NOMO-1 treated with DMSO at 0.1 percent for 48 hours (cell line): Measurements from ENCODE around the gene TBC1D9B.

Experiments used
- DNase-seq: peaks from one replicate; lab custom pipeline; 2025; ENCODE audit not compliant: unreplicated experiment; lab: John Stamatoyannopoulos, UW

The TBC1D9B gene

DNA sequence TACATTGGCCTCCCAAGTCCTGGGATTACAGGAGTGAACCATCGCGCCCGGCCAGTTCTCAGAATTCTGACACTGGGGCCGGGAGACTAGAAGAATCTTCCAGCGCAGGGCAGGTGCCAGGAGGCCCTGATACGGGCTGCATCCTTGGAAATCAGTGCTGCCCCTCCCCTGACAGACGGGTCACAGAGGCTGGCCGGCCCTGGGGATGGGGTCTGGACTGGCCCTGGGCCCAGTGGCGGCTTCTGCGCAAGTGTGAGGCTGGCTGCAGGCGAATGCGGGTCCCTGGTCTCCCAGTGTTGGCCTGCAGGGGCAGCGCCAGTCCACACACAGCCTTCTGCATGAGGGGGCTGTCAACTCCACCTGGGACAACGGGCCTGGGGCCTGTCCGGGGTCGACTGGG lies 831 bp upstream of the TBC1D9B start:
- DNase-seq = no peak

DNA sequence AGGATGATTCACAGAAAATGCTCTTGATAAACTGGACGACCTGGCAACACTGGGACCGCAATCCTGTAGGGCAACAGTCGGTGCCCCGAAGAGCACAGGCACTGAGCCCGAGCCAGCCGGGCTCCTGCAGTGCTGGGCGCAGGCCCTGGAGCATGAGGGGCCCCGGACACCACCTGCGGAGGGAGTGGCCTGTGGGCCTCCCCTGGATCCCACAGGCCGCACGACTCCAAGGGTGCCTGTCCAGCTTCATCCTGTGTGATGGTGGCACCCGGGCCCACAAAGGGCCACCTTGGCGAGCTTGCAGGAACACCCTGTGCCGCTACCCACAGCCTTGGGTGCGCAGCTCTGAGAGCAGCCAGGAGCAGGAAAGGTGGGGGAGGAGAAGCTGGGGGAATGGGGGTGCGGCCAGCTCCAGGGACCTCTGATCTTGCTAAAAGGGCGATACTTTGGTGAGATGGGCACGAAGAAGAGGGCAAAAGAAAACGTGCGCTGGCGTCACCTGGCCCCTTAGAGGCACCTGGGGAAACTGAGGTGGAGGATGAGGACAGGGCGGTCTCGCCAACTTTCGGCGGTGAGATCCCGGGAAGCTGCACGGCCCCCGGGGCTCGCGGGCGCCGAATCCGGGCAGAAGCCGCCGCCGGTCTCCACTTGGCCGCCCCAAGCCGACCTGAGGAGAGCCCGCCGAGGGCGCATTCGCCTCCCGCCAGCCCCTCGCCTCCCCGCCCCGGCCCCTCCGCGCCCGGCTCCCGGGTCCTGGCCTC lies 722 bp downstream of the TBC1D9B start:
- no peak for DNase-seq

GRCh38 chr5:179906294-179906794 lies 1.4 kb downstream of the TBC1D9B start:
- DNase-seq = peak; percentile 36

DNA sequence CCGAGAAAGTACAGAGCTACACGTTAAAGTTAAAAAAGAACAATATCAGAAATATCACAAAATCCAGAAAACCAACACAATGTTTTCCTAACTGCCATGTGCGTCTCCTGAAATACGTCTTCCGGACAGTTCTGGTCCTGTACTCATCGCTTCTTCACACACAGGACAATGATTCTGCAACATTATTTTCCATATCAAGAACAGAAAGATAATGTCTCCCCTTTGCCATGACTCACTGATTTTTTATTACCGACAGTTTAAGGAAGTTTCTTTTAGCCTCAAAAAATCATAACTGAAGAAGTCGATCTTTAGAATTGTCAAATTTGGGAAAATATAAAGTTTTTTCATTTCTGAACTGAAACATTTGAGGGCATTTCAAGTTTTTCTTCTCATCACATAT lies 2.5 kb downstream of the TBC1D9B start:
- peak; percentile 60 for DNase-seq

- DNase-seq = no peak
Observed at GRCh38 chr5:179904463-179905160, 3.1 kb downstream of the TBC1D9B start.

- DNase-seq = no peak
Observed at GRCh38 chr5:179902763-179903158, 4.9 kb downstream of the TBC1D9B start.

GRCh38 chr5:179901915-179902762 lies 5.6 kb downstream of the TBC1D9B start:
- no peak for DNase-seq

DNA sequence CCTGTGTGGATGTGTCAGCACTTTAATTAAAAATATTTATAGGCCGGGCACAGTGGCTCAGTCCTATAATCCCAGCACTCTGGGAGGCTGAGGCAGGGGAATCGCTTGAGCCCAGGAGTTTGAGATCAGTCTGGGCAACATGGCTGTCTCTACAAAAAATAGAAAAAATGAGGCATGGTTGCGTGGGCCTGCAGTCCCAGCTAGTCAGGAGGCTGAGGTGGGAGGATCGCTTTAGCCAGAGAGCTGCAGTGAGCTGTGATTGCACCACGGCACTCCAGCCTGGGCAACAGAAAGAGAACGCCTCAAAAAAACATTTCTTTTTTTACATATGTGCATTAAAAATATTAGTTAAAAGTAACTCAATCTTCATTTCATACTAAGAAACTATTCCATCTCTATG lies 6.2 kb downstream of the TBC1D9B start:
- DNase-seq = no peak

- DNase-seq = no peak
Observed at GRCh38 chr5:179900711-179901110, 7.0 kb downstream of the TBC1D9B start.

GRCh38 chr5:179900206-179900605 lies 7.5 kb downstream of the TBC1D9B start:
- no peak for DNase-seq

DNA sequence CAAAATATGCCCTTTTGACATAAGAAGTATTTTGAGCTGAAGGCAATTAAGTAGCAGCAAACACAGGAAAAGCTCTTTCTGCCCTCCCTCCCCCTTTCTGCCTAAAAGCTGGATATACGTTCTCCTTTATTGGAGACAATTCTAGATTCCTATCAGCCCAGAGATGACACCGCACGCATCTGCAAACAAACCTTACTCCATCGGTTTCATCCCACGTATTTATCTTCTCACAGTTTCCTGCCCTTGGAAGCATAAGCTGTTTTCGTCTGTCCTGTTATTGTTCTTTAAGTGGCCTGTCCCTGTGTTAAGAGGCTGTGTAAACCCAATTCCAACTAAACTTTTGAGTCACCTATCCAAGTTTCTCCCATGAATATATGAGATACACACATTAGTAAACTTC lies 11.8 kb downstream of the TBC1D9B start:
- no peak for DNase-seq

DNA sequence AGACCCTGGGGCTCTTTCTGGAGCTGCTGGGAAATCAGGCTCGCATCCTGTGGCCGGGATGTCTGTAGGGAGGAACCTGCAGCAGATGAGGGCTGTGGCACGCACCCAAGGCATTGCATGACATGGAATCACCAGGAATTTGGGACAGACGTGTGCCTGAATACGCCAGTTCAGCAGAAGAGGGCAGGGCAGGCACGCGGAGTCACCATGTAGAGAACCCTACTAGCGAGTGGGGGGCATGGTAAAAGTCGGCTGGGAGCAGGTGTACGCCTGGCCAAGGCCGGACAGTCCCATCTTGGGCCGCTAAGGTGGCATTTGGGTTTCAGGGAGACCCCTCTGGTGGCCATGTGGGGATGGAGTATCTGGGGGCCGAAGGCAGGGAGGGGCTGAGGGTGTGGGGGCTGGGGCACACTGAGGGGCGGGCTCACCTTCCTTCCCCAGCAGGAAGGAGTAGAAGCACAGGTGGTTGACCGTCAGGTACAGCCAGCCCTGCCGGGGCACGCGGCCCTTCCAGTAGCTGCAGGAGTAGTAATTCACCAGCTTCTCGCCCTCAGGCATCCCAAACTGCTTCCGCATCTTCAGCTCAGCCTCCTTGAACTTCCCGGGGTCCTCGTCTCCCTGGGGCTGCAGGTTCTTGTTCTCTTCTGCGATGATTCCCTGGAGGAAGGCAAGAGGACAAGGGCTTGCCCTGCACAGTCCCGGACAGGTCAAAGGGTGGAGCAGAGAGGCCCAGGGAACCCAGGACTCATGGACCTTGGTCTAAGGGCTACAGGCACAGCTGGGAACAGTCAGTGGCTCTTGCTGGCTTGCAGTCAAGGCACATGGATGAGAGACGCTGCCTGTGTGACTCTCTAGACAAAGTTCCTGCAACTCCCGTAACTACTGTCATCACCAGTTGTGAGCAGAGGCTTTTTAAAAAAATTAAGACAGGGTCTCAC lies 13.5 kb downstream of the TBC1D9B start:
- no peak for DNase-seq

- no peak for DNase-seq
Observed at GRCh38 chr5:179893076-179893957, 14.4 kb downstream of the TBC1D9B start.

- no peak for DNase-seq
Observed at GRCh38 chr5:179892255-179892654, 15.4 kb downstream of the TBC1D9B start.

GRCh38 chr5:179890751-179891682 lies 16.7 kb downstream of the TBC1D9B start:
- no peak for DNase-seq

DNA sequence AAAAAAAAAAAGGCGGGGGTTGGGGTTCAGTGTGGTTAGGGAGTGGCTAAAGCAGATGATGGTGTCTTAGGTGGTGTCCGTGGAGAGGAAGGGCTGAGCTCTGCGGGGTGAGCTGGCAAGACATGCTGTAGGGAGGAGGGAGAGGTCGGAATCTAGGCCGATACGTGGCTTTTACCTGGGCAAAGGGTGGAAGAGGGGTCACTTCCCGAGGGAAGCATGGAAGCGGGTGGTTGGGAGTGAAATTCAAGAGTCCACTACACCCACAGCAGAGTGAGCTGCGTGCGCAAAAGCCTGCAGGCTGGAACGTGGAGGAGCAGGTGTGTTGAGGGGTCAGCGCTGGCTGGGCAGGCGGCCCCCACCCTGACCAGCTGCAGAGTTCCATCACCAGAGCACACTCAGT lies 17.8 kb downstream of the TBC1D9B start:
- no peak for DNase-seq

GRCh38 chr5:179887802-179888201 lies 19.9 kb downstream of the TBC1D9B start:
- DNase-seq = no peak

DNA sequence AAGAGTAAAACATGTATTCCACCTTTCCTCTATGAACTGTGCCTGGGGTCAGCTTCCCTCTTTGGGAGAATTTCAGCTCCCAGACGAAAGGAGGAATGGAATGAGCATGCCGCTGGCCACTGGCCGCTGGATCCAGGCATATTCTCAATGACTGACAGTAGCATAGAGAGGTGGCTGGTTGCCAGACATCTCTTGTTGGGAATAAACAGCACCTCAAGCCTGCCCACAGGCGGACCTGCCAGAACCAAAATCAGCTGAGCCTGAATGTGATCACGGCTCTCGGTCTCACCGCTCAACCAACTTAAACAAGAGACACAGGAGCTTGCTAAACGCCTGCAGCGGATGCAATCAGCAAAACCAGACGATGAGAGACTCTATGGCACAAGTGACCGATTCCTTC lies 20.6 kb downstream of the TBC1D9B start:
- no peak for DNase-seq
